K562 (cell line): ENCODE data around the gene TRAK1. TPM values are rescaled to one million over a fixed set of nuclear protein-coding genes. Genes with fewer than 3 reads are reported as not detected.

Source experiments
- CHCHD3 ChIP-seq: fragments of 250-450 bp; sonication (Bioruptor Pico); IDR thresholded peaks from 2 replicates; pipeline ENCODE4 v2.1.2; 2022; ENCODE audit warnings: mild to moderate bottlenecking
- HDAC1 ChIP-seq, 2 experiments: fragments of 450-650 bp; IDR thresholded peaks; 2 replicates each; pipeline ENCODE4 v1.6.1; 2016 to 2017; ENCODE audit warnings: inconsistent platforms in 1 of 2, mild to moderate bottlenecking in 1 of 2, moderate library complexity in 1 of 2
- MAFG ChIP-seq: fragments of 450-650 bp; conservative IDR thresholded peaks from 2 replicates; pipeline ENCODE4 v1.6.1; 2016; ENCODE audit warnings: missing genetic modification characterization, missing compliant biosample characterization
- MIER1 ChIP-seq: fragments of 450-650 bp; IDR thresholded peaks from 2 replicates; pipeline ENCODE4 v1.6.1; 2016; ENCODE audit warnings: antibody characterized with exemption, mild to moderate bottlenecking, low read depth
- RBM17 ChIP-seq: fragments of 200-400 bp; formaldehyde crosslinking; IDR thresholded peaks from 2 replicates; pipeline ENCODE4 v1.6.1; 2017; ENCODE audit warnings: low read depth, mild to moderate bottlenecking, low read length, borderline replicate concordance
- SAP30 ChIP-seq: fragments of 200-600 bp; sonication (generic); IDR thresholded peaks from 2 replicates; pipeline ENCODE4 v1.6.1; 2012; ENCODE audit warnings: borderline replicate concordance, low read depth, mild to moderate bottlenecking, moderate library complexity, low read length, control low read depth, inconsistent platforms; ENCODE audit not compliant: insufficient read depth, poor library complexity, severe bottlenecking
- SIN3A ChIP-seq, 2 experiments: fragments of 150-350 bp in 1 of 2; IDR thresholded peaks; 2 replicates each; pipeline ENCODE4 v1.6.1; 2011 to 2016; ENCODE audit warnings: borderline replicate concordance in 2 of 2, low read depth in 2 of 2, low read length in 2 of 2, mild to moderate bottlenecking in 2 of 2, moderate library complexity in 2 of 2; ENCODE audit not compliant: control insufficient read depth in 1 of 2
- SMC3 ChIP-seq: conservative IDR thresholded peaks from 2 replicates; pipeline ENCODE4 v1.6.1; 2011; ENCODE audit warnings: low read depth, low read length, improper control_type of control experiment; ENCODE audit not compliant: insufficient read depth
- SREBF1 ChIP-seq: fragments of 150-350 bp; IDR thresholded peaks from 2 replicates; pipeline ENCODE4 v1.6.1; 2014; ENCODE audit warnings: antibody characterized with exemption, low read depth, low read length, borderline replicate concordance
- ZNF282 ChIP-seq: sonication (generic); formaldehyde crosslinking; IDR thresholded peaks from 2 replicates; pipeline ENCODE4 v1.8.1; 2023; ENCODE audit warnings: missing genetic modification reagents
- ZNF507 ChIP-seq: conservative IDR thresholded peaks from 2 replicates; pipeline ENCODE4 v1.6.1; 2017; ENCODE audit warnings: missing genetic modification characterization, missing compliant biosample characterization
- polyA plus RNA-seq, 8 experiments: library from polyadenylated mRNA; depleted of rRNA in 4 of 8; stranded (reverse) in 5 of 8; unstranded in 3 of 8; fragments of >200 nt; fragmentation: Nextera tagmentation in 2 of 8; fragmentation: Illumina TruSeq in 1 of 8; extraction: Ambion mirVana in 2 of 8; extraction: Trizol in 1 of 8; gene quantifications; 2 replicates each; pipeline versions ENCODE4 v1.2.1 to v1.2.3, GENCODE V29; 2011 to 2014; ENCODE audit warnings: inconsistent platforms in 1 of 8, missing spikeins in 1 of 8
- total RNA-seq, 7 experiments: library from RNA; depleted of rRNA in 6 of 7; stranded (reverse); fragments of >200 nt in 6 of 7; fragmentation: Illumina TruSeq in 2 of 7; extraction: Trizol in 2 of 7; gene quantifications; 2 replicates each; pipeline versions ENCODE4 v1.2.1 to v1.2.3, GENCODE V29; 2011 to 2021; ENCODE audit warnings: low replicate concordance in 1 of 7
- TF ChIP-seq, protein P1 (sequence below): fragments of 450-650 bp; IDR thresholded peaks from 2 replicates; pipeline ENCODE4 v1.6.1; 2016; ENCODE audit warnings: mild to moderate bottlenecking, moderate library complexity
- TF ChIP-seq, protein P2 (sequence below): fragments of 450-650 bp; conservative IDR thresholded peaks from 2 replicates; pipeline ENCODE4 v1.6.1; 2016; ENCODE audit warnings: missing genetic modification characterization, low read depth, mild to moderate bottlenecking, missing compliant biosample characterization, moderate library complexity
- TF ChIP-seq, protein P3 (sequence below), 2 experiments: fragments of 450-650 bp in 1 of 2; sonication (generic) in 1 of 2; formaldehyde crosslinking; conservative IDR thresholded peaks; 2 replicates each; pipeline versions ENCODE4 v1.4.0 to v1.8.1; 2020 to 2022; ENCODE audit warnings: mild to moderate bottlenecking in 1 of 2, missing genetic modification reagents in 1 of 2

Gene TRAK1
- total and polyA plus RNA-seq, 9 of the 15 experiments (the other 6 are each of a cell fraction or from before 2014, with no cell fraction given) = 5.3 to 28.5 (median 17.5) TPM

DNA sequence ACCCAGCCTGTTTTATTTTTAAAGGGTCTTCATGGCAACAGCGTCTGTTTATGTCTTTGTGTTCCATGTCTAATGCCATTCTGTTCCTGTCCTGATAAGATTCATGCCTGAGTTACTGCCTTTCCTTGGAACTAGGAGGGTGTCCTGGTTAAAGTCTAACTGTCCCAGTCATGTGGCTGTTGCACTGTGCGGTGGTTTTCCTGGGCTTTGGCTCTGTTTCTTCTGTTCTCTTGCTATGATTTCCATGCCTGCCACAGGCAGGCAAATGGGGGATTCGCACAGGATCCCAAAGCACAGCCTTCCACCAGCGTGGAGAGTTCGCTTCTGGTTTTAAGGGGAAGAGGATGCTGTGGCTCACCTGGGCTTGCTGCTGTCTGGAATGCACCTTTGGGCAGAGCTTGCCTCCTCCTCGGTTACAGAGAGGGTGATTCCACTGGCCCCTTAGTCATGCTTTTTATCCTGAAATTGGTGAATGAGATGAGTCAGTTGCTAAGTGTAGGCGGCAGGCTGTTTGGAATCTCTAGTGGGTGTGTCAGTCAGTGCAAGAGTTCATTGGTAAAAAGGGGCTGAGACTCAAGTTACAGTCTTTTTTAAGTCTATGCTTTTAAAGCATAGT is 88.1 kb downstream of the TRAK1 start (continued):
- TF ChIP-seq, protein P1, sequence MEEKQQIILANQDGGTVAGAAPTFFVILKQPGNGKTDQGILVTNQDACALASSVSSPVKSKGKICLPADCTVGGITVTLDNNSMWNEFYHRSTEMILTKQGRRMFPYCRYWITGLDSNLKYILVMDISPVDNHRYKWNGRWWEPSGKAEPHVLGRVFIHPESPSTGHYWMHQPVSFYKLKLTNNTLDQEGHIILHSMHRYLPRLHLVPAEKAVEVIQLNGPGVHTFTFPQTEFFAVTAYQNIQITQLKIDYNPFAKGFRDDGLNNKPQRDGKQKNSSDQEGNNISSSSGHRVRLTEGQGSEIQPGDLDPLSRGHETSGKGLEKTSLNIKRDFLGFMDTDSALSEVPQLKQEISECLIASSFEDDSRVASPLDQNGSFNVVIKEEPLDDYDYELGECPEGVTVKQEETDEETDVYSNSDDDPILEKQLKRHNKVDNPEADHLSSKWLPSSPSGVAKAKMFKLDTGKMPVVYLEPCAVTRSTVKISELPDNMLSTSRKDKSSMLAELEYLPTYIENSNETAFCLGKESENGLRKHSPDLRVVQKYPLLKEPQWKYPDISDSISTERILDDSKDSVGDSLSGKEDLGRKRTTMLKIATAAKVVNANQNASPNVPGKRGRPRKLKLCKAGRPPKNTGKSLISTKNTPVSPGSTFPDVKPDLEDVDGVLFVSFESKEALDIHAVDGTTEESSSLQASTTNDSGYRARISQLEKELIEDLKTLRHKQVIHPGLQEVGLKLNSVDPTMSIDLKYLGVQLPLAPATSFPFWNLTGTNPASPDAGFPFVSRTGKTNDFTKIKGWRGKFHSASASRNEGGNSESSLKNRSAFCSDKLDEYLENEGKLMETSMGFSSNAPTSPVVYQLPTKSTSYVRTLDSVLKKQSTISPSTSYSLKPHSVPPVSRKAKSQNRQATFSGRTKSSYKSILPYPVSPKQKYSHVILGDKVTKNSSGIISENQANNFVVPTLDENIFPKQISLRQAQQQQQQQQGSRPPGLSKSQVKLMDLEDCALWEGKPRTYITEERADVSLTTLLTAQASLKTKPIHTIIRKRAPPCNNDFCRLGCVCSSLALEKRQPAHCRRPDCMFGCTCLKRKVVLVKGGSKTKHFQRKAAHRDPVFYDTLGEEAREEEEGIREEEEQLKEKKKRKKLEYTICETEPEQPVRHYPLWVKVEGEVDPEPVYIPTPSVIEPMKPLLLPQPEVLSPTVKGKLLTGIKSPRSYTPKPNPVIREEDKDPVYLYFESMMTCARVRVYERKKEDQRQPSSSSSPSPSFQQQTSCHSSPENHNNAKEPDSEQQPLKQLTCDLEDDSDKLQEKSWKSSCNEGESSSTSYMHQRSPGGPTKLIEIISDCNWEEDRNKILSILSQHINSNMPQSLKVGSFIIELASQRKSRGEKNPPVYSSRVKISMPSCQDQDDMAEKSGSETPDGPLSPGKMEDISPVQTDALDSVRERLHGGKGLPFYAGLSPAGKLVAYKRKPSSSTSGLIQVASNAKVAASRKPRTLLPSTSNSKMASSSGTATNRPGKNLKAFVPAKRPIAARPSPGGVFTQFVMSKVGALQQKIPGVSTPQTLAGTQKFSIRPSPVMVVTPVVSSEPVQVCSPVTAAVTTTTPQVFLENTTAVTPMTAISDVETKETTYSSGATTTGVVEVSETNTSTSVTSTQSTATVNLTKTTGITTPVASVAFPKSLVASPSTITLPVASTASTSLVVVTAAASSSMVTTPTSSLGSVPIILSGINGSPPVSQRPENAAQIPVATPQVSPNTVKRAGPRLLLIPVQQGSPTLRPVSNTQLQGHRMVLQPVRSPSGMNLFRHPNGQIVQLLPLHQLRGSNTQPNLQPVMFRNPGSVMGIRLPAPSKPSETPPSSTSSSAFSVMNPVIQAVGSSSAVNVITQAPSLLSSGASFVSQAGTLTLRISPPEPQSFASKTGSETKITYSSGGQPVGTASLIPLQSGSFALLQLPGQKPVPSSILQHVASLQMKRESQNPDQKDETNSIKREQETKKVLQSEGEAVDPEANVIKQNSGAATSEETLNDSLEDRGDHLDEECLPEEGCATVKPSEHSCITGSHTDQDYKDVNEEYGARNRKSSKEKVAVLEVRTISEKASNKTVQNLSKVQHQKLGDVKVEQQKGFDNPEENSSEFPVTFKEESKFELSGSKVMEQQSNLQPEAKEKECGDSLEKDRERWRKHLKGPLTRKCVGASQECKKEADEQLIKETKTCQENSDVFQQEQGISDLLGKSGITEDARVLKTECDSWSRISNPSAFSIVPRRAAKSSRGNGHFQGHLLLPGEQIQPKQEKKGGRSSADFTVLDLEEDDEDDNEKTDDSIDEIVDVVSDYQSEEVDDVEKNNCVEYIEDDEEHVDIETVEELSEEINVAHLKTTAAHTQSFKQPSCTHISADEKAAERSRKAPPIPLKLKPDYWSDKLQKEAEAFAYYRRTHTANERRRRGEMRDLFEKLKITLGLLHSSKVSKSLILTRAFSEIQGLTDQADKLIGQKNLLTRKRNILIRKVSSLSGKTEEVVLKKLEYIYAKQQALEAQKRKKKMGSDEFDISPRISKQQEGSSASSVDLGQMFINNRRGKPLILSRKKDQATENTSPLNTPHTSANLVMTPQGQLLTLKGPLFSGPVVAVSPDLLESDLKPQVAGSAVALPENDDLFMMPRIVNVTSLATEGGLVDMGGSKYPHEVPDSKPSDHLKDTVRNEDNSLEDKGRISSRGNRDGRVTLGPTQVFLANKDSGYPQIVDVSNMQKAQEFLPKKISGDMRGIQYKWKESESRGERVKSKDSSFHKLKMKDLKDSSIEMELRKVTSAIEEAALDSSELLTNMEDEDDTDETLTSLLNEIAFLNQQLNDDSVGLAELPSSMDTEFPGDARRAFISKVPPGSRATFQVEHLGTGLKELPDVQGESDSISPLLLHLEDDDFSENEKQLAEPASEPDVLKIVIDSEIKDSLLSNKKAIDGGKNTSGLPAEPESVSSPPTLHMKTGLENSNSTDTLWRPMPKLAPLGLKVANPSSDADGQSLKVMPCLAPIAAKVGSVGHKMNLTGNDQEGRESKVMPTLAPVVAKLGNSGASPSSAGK = no peak
- peak; percentile 38; the same call in 1 of the 2 replicates for TF ChIP-seq MAFG (tag)
- TF ChIP-seq HDAC1 (IDR thresholded peaks at IDR 0.05) = peak in 1 of 2 experiments; percentile 63; a peak in 1 of 4 replicates
- TF ChIP-seq ZNF282 = no peak
- no peak for TF ChIP-seq SAP30
- TF ChIP-seq SREBF1 = no peak
- no peak for TF ChIP-seq CHCHD3 (CRISPR knock-in tag)
- TF ChIP-seq, protein P2, sequence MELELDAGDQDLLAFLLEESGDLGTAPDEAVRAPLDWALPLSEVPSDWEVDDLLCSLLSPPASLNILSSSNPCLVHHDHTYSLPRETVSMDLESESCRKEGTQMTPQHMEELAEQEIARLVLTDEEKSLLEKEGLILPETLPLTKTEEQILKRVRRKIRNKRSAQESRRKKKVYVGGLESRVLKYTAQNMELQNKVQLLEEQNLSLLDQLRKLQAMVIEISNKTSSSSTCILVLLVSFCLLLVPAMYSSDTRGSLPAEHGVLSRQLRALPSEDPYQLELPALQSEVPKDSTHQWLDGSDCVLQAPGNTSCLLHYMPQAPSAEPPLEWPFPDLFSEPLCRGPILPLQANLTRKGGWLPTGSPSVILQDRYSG (tag) = no peak
- no peak for TF ChIP-seq MIER1
- no peak for TF ChIP-seq SMC3
- TF ChIP-seq, protein P3, sequence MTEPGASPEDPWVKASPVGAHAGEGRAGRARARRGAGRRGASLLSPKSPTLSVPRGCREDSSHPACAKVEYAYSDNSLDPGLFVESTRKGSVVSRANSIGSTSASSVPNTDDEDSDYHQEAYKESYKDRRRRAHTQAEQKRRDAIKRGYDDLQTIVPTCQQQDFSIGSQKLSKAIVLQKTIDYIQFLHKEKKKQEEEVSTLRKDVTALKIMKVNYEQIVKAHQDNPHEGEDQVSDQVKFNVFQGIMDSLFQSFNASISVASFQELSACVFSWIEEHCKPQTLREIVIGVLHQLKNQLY (CRISPR knock-in tag; conservative IDR thresholded peaks at IDR 0.05) = no peak
- no peak for TF ChIP-seq SIN3A (IDR thresholded peaks at IDR 0.05; ENCODE audit: borderline replicate concordance in 2 of 2, control insufficient read depth in 1 of 2, low read depth in 2 of 2, low read length in 2 of 2)
- no peak for TF ChIP-seq ZNF507 (tag)
- TF ChIP-seq RBM17 = no peak
